Skin epidermis (tissue), 12 donors: ENCODE measurements around the gene MRPL10.
A peak's percentile ranks its signal among the peaks of the same experiment; 100 is the strongest.

ENCODE experiments used
- H3K27ac ChIP-seq, 21 experiments: fragments of 200-600 bp; sonication (generic) in 11 of 21; one replicate each; pipeline ENCODE4 v1.5.0; 2020; ENCODE audit warnings: mild to moderate bottlenecking in 3 of 21, inconsistent platforms in 2 of 21, moderate library complexity in 2 of 21
- H3K4me3 ChIP-seq, 7 experiments: fragments of 200-600 bp; sonication (generic) in 2 of 7; one replicate each; pipeline ENCODE4 v1.5.0; 2020; ENCODE audit warnings: inconsistent platforms in 2 of 7, mild to moderate bottlenecking in 2 of 7, moderate library complexity in 1 of 7

MRPL10 gene

GRCh38 chr17:47819475-47819874 is 11.9 kb downstream of the MRPL10 start:
- H3K4me3 ChIP-seq, result no peak overlapping the region
- H3K27ac ChIP-seq, result no peak overlapping the region

GRCh38 chr17:47818002-47818695 is 13.2 kb downstream of the MRPL10 start:
- Histone ChIP-seq H3K4me3 (no peak overlapping the region), H3K27ac (no peak overlapping the region)

- no peak overlapping the region for H3K4me3 ChIP-seq
- H3K27ac ChIP-seq, result no peak overlapping the region
Measured at GRCh38 chr17:47816947-47817346, 14.4 kb downstream of the MRPL10 start.

GRCh38 chr17:47816111-47816735 is 15.1 kb downstream of the MRPL10 start:
- H3K4me3 ChIP-seq, result no peak overlapping the region

GRCh38 chr17:47815106-47815918 is 16.0 kb downstream of the MRPL10 start:
- Histone ChIP-seq H3K27ac (no peak overlapping the region), H3K4me3 (no peak overlapping the region)

More at GRCh38 chr17:47816111-47816735, 15.1 kb downstream of the MRPL10 start:
- no peak overlapping the region for H3K27ac ChIP-seq

DNA sequence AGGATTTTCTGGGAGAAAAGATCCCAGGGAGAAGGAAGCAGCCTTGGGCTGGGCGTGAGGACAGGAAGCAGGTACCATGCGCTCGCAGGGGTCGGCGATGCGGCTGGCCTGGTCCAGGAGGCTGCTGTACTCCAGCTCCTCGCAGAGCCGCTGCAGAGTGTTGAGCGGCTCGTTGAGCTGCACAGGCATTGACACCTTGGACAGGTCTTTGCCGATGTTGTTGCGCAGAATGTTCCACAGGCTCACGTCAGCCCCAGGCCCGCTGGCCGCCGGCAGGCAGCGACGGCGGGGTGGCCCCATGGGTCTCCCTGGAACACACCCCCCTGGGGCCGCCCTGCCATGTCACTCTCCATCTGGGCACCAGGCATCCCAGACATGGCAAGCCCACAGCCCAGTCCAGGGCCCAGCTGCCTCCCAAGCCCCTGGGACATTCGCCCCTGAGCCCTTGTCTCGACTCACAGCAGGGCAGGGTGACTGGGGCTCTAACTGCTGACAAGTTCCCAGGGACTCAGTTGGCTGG is 17.8 kb downstream of the MRPL10 start:
- Histone ChIP-seq H3K4me3 (no peak overlapping the region), H3K27ac (no peak overlapping the region)

GRCh38 chr17:47813077-47813476 is 18.3 kb downstream of the MRPL10 start:
- Histone ChIP-seq H3K4me3 (no peak overlapping the region), H3K27ac (no peak overlapping the region)

DNA sequence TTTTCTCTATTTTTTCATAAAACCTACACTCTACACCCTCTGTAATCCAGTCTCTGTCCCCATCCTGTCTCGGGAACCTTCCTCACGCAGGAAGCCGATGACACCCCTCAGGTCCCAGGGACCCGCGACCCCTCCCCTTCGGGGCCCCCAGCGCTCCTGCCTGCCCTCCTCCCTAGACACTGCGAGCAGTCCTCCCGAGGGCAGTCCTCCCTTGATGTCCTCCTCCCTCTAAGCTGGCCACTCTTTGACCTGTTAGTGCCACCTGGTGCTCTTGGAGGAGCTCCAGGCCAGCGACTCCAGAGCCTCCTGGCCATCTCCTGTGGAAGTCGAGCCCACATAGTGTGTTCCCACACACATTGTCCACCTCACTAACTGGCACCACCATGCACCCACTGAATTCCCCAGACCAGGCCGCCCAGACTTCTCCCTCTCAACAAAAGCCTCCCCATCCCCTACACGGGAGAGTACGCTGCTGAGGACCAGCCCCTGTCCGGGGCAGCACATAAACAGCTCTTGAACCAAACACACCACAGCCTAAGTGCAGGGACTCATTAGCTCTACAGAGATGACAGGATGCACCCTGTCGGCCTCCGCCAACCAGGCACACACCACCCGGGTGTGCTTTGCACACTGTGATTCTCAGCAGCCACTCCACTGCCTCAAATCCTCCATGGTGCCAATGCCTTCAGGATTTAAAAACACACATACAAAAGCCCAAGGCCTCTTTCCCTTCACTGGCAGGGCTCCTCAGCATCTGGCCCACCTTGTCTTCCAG is 19.0 kb downstream of the MRPL10 start:
- H3K27ac ChIP-seq, result no peak overlapping the region

DNA sequence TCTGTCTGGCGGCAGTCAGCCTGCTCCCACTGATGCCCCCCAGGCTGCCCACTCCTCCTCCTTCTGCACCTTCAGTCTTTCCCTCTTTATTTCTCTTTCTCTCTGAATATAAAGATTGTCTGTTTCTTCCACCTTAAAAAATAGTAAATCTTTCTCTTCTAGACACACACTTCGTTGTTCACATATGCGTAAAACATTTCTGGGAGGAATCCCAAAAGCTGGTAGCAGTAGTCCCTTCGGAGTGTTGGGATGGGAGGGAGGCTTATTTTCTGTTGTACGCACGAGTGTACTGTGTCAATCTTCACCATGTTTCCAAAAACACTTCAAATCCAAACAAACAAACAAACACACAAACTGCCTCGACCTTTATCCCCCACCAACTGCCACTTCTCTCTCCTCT is 19.6 kb downstream of the MRPL10 start:
- Histone ChIP-seq H3K4me3 (no peak overlapping the region), H3K27ac (no peak overlapping the region)

More for the DNA sequence above, 19.0 kb downstream of the MRPL10 start:
- H3K4me3 ChIP-seq, result no peak overlapping the region

GRCh38 chr17:47810901-47811635 is 20.3 kb downstream of the MRPL10 start:
- Histone ChIP-seq H3K27ac (peak overlapping the region in 1 of 21 experiments; percentile 24), H3K4me3 (no peak overlapping the region)

- H3K4me3 ChIP-seq, result no peak overlapping the region
- H3K27ac ChIP-seq, result peak overlapping the region in 2 of 21 experiments; percentile 24 to 55
Measured at GRCh38 chr17:47810200-47810821, 21.0 kb downstream of the MRPL10 start.

- H3K27ac ChIP-seq, result no peak overlapping the region
Measured at GRCh38 chr17:47808830-47809480, 22.4 kb downstream of the MRPL10 start.

DNA sequence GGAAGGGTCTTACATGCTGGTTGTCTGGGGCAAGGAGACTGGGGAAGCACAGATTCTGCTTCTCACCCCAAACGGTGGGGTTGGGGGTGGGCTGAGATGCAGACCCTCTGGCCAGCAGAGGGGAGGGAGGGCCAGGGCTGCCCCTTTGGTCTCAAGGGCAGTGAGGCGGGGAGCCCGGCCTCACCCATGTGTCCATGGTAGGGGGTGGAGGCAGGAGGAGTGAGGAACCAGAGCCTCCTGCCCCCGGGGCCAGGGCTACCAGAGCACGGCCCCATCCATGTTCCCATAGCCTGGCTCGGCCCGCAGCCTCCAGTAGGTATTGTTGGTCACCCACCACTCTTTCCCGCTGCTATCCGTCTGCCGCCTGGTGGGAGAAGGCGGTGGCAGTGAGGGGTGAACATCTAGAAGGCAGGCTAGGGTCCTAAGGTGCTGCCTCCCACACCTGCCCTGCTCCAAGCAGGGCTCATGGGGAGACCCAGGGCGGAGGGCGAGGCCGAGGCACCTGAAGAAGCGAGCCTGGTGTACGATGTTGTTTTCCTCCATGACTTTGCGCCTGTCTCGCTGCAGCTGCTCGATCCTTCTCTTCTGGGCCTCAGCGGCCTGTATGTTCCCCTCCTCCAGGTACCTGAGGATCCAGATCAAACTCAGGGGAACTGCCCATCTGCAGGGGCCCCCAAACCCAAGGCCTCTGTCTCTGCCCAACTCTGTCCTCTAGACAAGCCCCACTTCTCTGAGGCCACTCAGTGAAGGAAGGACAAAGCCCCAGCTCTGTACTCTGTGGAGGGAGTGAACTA is 23.1 kb downstream of the MRPL10 start:
- Histone ChIP-seq H3K27ac (no peak overlapping the region), H3K4me3 (no peak overlapping the region)

More at GRCh38 chr17:47808830-47809480, 22.4 kb downstream of the MRPL10 start:
- no peak overlapping the region for H3K4me3 ChIP-seq

DNA sequence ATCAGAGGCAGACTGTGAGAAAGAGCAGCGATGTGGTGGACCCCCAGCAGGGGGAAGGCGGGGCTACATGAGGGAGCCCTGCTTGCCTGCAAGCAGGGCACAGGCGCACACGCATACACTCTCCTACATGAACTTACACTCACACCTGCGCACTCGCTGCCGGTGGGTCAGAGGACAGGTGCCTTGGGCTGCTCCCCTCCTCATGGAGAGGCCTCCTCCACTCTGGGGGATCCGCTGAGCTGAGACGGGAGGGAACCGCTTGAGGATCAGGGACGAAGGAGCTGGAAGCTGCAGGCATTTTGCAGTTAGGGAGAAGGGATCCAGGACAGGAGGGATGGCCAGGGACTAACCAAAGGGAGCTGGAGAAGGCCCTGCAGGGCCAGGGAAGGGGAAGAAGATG is 23.9 kb downstream of the MRPL10 start:
- H3K27ac ChIP-seq, result no peak overlapping the region

GRCh38 chr17:47806913-47807255 is 24.5 kb downstream of the MRPL10 start:
- H3K4me3 ChIP-seq, result no peak overlapping the region
- no peak overlapping the region for H3K27ac ChIP-seq

More for the DNA sequence above, 23.9 kb downstream of the MRPL10 start:
- H3K4me3 ChIP-seq, result no peak overlapping the region

GRCh38 chr17:47806026-47806912 is 25.1 kb downstream of the MRPL10 start:
- no peak overlapping the region for H3K27ac ChIP-seq
- no peak overlapping the region for H3K4me3 ChIP-seq
